ENCODE data around the gene PPP1R13L.
"Not testable (repeated sequence)": the region's sequence is repeated elsewhere in the genome, so short reads cannot be mapped to it uniquely, and the experiment has no call there.

PPP1R13L gene

GRCh38 chr19:45404557-45405434, at the start of gene PPP1R13L:
Gene PPP1R13L (minus strand): TSS chr19:45405069. CDS start chr19:45398318, 6,751 bp downstream.
- DNase-seq: peak in 23 of 56 donors; percentile 20 to 64 (median 47)

DNA sequence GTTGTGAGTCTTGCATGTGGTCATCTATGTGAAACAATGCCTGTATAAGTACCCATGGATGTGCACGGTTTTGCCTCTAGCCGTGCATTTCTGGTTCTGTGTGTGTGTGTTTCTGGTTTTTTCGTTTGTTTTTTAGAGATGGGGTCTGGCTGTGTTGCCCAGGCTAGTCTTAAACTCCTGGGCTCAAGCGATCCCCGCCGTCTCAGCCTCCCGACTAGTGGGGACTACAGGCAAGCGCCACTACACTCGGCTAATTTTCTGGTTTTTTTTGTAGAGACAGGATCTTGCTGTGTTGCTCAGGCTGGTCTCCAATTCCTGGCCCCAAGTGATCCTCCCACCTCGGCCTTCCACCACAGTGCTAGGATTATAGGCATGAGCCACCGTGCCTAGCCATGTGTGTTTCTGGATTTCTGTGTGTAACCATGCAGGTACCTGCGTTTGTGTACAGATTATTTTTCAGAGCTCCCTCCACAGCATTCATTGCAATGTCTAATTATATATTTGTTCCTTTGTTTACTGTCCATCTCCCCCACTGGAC, 47.0 kb upstream of the PPP1R13L start:
- DNase-seq: no peak

GRCh38 chr19:45451131-45451849, 46.4 kb upstream of the PPP1R13L start:
- DNase-seq: peak in 8 of 56 donors; percentile 23 to 52 (median 40)

DNA sequence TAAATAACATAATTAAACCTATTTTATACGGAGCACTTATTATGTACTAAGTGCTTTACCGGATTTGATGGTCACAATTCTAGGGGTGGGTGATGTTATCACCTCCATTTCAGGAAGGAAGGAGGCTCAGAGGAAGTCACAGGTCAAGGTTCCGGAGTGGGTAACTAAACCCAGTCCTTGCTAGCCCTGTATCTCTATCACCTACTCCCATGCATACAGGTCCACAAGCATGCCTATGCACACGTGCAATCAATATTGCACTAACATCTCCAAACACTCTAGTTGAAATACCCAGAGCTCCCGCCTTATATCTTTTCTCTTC, 45.1 kb upstream of the PPP1R13L start:
- DNase-seq: no peak

DNA sequence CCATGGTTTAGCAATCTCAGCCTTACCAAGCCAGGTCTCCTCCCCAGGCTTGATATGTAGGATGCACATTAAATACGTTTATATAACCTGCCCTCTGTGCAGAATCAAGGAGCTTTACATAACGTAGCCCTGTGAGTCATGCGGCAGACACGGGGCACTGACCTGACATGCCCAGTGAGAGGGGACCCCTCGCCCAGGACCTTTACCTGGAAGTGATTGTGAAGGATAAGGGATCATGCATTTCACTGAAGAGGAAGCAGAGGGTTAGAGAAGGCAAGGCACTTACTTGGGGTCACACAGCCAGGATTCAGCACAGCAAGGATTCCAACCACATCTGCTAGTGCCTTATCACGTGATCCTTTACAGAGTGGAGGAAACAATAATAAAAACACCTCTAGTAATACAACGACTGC, 44.0 kb upstream of the PPP1R13L start:
- peak in 11 of 56 donors; percentile 3 to 38 (median 23) for DNase-seq

DNA sequence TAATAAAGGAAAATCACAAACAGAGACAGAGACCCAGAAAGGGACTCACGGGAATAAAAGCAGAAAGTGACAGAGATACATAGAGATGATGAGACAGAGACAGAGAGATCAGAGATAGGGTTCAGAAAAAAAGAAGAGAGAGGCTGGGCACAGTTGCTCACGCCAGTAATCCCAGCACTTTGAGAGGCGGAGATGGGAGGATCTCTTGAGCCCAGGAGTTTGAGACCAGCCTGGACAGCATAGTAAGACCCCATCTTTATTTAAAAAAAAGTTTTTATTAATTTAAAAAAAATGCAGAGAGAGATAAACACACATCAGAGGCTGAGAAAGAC, 43.5 kb upstream of the PPP1R13L start:
- DNase-seq: no peak

DNA sequence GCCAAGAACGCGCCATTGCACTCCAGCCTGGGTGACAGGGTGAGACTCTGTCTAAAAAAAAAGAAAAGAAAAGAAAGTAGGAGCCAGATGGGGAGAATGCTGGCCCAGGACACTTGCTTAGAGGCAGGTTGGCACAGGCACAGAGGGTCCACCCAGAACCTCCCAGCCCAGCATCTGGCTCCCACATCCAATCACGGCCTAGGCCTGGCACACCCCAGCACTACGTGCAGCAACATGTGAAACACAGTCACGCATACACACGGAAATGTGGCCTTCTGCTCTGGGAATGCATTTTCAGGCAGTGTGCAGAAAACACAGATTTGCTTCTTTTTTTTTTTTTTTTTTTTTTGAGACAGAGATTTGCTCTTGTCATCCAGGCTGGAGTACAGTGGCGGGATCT, 42.1 kb upstream of the PPP1R13L start:
- DNase-seq: no peak

DNA sequence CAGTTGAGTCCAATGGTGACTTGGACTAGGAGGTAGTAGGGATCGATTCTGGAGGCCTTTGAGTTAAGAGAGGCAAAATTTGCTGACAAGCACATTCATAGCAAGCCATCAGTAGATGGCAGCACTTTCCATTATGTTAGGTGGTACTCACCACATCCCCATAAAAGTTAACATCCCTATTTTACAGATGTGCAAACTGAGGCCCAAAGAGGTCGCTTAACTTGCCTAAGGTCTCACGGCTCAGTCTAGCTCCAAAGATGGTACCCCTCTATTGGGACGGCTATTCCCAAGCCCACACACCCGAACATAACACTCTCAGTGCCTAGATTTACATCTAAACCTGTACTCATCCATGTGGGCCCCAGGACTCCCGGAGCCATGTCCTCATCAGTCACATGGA, 41.4 kb upstream of the PPP1R13L start:
- DNase-seq: no peak

- DNase-seq: no peak
These were observed 40.3 kb upstream of the PPP1R13L start for GRCh38 chr19:45445139-45445538.

DNA sequence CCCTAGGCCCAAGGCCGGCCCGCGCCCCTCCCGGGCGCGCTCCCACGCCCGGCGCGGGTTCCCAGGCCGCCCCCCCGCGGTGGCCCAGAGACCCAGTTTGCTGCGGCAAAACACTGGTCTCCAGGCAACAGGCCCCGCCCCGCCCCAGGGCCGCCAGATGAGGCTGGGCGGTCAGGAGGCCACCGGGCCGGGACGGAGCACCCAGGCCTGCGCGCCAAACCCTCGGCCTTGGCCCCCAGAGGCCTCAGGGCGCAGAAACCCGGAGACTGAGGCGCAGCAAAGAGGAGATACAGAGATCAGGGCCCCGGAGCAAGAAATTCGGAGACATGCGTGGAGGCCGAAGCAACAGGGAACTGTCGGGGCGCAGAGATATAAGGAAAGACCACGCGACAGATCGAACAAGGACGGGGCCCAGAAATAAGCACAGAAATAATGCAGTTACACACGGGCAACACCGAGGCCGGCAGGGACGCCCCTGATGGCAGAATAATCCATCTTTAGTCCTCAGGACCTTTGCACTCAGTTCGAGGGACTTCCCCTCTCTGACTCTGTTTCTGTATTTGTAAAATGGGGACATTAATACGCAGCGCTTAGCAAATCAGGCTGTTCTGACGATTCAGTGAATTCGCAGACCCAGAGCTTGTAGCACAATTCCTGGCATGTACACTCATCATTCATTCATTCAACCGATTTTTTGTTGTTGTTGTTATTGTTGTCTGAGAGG, 39.6 kb upstream of the PPP1R13L start:
- peak in 55 of 56 donors; percentile 18 to 96 (median 78) for DNase-seq

DNA sequence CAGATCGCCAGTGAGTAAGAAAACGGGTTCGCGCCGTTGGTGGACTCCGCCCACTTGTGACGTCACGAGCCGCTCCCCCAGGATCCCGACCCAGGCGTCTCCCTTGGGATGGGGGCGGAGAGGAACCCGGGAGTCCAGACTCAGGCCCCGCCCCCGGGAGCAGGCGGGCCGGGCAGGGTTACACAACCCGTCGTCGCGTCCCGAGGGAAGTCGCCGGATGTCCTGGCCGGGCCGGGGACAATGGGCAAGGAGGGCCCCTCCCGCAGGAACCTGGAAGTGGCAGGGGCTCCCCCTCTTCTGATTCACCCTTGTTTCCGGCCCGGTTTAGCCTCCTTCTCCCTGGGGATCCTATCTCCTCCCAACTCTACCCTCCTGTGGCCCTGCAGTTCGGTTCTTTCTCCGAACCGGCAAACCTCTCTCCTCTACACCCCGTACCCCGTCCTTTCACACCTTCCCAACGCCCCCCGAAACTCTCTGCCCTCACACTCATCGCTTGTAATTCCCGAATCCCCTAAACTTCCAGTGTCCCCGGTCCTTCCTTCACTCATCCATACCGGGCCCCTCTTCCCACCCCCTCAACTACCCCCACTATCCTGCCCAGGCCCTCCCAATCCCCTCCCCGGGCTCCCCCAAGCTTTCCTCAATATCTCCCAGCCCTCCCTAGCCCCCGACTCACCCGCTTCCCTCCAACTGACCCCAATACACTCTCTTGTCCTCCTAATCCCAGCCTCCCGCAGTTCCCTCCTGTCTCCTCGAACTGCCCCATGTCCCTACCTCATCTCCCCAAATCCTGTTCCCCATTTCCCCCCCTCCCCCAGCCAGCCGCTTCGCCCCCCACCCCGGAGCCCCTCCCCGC, 38.8 kb upstream of the PPP1R13L start:
- peak in 51 of 56 donors; percentile 12 to 94 (median 58) for DNase-seq

- DNase-seq: peak in 7 of 56 donors; percentile 8 to 32 (median 22)
These were observed 38.1 kb upstream of the PPP1R13L start for GRCh38 chr19:45442778-45443461.

- DNase-seq: no peak
These were observed 37.5 kb upstream of the PPP1R13L start for GRCh38 chr19:45442408-45442777.

DNA sequence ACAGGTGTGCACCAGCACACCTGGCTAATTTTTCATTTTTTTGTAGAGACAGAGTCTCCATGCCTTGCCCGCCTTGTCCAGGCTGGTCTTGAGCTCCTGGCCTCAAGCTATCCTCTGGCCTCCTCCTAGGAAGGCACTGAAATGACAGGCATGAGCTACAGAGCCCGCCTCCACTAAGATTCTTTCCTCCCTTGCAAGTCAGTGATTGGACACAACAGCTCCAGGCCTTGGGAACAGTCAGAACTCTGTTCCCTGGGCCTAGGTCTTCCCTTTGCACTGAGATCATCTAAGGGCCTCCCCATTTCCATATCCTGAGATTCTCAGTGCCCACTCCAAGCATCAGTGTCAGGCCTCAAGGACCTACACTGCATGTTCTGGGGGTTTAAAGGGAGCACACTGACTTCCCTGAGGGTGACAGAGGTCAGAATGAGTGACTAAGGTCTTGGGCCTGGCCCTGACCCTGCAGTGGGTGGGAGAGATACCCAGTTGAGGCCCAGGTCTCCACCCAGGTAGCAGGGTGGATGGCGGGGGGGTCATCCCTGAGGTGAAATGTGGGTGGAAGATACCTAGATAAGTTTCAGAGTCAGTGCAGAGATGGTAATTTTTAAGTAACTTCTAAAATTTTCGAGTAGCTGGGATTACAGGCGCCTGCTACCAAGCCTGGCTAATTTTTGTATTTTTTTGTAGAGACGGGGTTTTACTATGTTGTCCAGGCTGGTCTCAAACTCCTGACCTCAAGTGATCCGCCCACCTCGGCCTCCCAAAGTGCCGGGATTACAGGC, 36.2 kb upstream of the PPP1R13L start:
- no peak for DNase-seq

DNA sequence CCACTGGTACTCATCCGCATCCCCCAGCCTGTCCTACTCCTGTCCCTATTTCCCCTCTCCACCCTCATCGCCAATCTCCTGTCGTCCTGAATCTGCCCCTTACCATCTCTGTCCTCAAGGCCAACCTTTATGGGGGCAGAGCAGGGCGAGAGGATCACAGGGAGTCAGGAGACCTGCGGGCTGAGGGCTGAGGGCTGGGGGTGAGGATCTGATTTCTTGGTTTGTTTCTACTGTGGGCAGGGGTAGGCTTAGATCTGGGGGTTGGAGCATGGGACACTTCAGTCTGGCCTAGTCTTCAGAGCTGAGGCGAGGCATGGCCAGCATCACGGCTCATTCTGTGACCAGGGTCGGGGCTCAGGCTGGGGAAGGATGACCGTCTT, 35.4 kb upstream of the PPP1R13L start:
- peak in 3 of 56 donors; percentile 19 to 36 (median 30) for DNase-seq

DNA sequence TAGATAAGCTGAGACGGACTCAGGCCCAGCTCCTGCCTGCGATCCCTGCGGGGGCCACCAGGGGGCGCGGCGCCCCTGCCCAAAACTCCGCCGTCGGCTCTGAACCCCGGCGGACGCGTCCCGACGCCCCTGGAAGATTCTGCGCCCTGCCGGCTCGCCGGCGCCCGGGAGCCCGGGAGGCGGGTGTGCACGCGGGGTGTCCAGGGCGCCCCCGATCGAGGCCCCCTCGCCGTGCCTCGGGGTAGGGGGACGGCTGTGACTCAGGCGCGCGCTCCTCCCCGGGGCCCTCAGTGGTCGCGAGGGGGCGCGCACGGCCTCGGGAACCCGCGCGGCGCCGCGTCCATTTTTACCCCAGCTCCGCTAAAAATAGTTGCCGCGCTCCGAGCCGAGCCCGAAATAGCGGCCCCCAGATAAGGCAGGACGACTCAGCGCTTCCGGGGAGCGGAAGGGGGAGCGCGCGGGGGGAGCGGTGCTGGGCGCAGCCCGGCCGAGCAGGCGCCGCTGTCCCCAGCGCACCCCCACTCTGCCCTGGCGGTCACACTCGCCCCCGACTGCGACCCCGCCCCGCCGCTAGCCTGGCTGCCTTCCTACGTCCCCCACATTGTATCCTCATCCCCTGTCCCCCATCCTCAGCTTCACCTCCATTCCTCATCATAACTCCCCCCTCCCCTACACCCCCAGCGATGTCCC, 34.8 kb upstream of the PPP1R13L start:
- DNase-seq: peak in 54 of 56 donors; percentile 32 to 95 (median 82)

GRCh38 chr19:45439190-45439568, 34.3 kb upstream of the PPP1R13L start:
- DNase-seq: no peak

- DNase-seq: no peak
These were observed 32.5 kb upstream of the PPP1R13L start for GRCh38 chr19:45437328-45437727.

DNA sequence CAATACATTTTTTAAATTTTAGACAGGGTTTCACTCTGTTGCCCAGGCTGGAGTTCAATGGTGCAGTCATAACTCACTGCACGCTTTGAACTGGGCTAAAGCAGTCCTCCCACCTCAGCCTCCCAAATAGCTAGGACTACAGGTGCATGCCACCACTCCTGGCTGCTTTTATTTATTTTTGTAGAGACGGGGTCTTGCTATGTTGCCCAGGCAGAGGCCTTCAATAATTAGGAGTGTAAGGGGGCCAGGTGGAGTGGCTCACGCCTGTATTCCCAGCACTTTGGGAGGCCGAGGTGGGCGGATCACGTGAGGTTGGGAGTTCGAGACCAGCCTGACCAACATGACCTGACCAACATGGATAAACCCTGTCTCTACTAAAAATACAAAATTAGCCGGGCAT, 27.7 kb upstream of the PPP1R13L start:
- DNase-seq: not testable (repeated sequence)

All from nucleus accumbens (tissue), 56 donors.